GM12864 (cell line): Measurements from ENCODE around the gene CCNF.
"Not testable (repeated sequence)": the region's sequence is repeated elsewhere in the genome, so short reads cannot be mapped to it uniquely, and the experiment has no call there.

ENCODE experiments used
- DNase-seq: peaks from one replicate; pipeline ENCODE4 v3.0.0-alpha.2; 2011; ENCODE audit warnings: low read depth
- H3K4me3 ChIP-seq: 2 replicates; pipeline ENCODE4 v1.5.1; 2011; ENCODE audit warnings: mild to moderate bottlenecking, low read depth, low read length, control low read depth
- CTCF ChIP-seq: IDR thresholded peaks from 2 replicates; pipeline ENCODE4 v1.5.1; 2011; ENCODE audit warnings: low read depth, mild to moderate bottlenecking, moderate library complexity, low read length, control low read depth, inconsistent platforms; ENCODE audit errors: missing control alignments

CCNF gene

GRCh38 chr16:2429034-2429770 lies at the start of gene CCNF:
TSS of gene CCNF (plus strand) at chr16:2429447. CDS start at chr16:2429482, 35 bp downstream.
- TF ChIP-seq CTCF = no peak
- peak; percentile 75 for DNase-seq
- H3K4me3 ChIP-seq = peak within 1 kb of the TSS; percentile 82

- no peak for DNase-seq
- no peak overlapping the region for H3K4me3 ChIP-seq
- TF ChIP-seq CTCF = no peak
Observed at GRCh38 chr16:2383501-2383900, 45.7 kb upstream of the CCNF start.

GRCh38 chr16:2384426-2384825 lies 44.8 kb upstream of the CCNF start:
- no peak overlapping the region for H3K4me3 ChIP-seq
- TF ChIP-seq CTCF = no peak
- no peak for DNase-seq

GRCh38 chr16:2385190-2385836 lies 43.9 kb upstream of the CCNF start:
- TF ChIP-seq CTCF = no peak
- no peak for DNase-seq
- no peak overlapping the region for H3K4me3 ChIP-seq

GRCh38 chr16:2385982-2386381 lies 43.3 kb upstream of the CCNF start:
- not testable (repeated sequence) for DNase-seq

GRCh38 chr16:2386990-2387389 lies 42.3 kb upstream of the CCNF start:
- no peak for DNase-seq
- TF ChIP-seq CTCF = peak; percentile 29
- no peak overlapping the region for H3K4me3 ChIP-seq

More at GRCh38 chr16:2385982-2386381, 43.3 kb upstream of the CCNF start:
- H3K4me3 ChIP-seq = not testable (repeated sequence)

- no peak for DNase-seq
- H3K4me3 ChIP-seq = no peak overlapping the region
- TF ChIP-seq CTCF = no peak
Observed at GRCh38 chr16:2388139-2388874, 40.9 kb upstream of the CCNF start.
